ENCODE measurements around the gene USP5.

DNA sequence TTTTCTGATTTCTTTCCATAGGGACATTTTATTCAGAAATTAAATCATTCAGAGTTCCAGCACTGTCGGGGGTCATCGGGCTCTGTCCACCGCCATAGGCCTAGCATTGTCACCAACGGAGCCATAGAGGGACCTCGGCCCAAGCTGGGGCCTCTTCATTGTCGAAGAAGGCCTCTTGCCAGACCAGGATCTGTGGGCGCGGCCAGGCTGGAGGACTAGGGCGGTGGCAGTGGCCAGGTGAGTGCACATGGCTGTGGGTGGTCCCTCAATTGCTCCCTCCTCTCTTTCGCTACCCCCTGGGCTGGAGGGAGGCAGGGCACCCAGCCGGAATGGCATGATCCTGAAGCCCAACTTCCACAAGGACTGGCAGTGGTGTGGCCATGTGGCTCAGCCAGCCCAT, 31.7 kb downstream of the USP5 start:
- no peak for TF ChIP-seq EZH2 (IDR thresholded peaks at IDR 0.05; ENCODE audit: borderline replicate concordance, low read depth, low read length, severe bottlenecking)
- no peak for TF ChIP-seq CTCF (IDR thresholded peaks at IDR 0.05; ENCODE audit: extremely low read depth in 1 of 2, insufficient read depth in 1 of 2, low read depth in 1 of 2, low read length in 2 of 2)
- no peak for TF ChIP-seq POLR2A (IDR thresholded peaks at IDR 0.05; ENCODE audit: low read depth, low read length)
- no peak for TF ChIP-seq POLR2AphosphoS5 (IDR thresholded peaks at IDR 0.05; ENCODE audit: insufficient read depth, low read depth, low read length)
- TF ChIP-seq MAX (IDR thresholded peaks at IDR 0.05; ENCODE audit: insufficient read depth, insufficient read length): no peak
- TF ChIP-seq FOS (IDR thresholded peaks at IDR 0.05; ENCODE audit: borderline replicate concordance, insufficient read depth, low read length): no peak
- TF ChIP-seq JUN (IDR thresholded peaks at IDR 0.05; ENCODE audit: borderline replicate concordance, insufficient read depth, insufficient read length, low read depth): no peak
- no peak for TF ChIP-seq MYC (IDR thresholded peaks at IDR 0.05; ENCODE audit: low read depth, low read length)
- TF ChIP-seq GATA2 (IDR thresholded peaks at IDR 0.05; ENCODE audit: insufficient read depth, insufficient read length, low read depth, low read length): no peak
